Stimulated activated CD8-positive, alpha-beta memory T cell treated with anti-CD3 and anti-CD28 coated beads, Interleukin-12 subunit alpha, Interleukin-12 subunit beta, amount 100 ng/mL, for 24 hours (primary cell): ENCODE data around the gene MYO9B.
"Not testable (repeated sequence)": the region's sequence is repeated elsewhere in the genome, so short reads cannot be mapped to it uniquely, and the experiment has no call there.

ENCODE experiments used
- DNase-seq: peaks from one replicate; pipeline ENCODE4 v3.0.0-alpha.2; 2020; ENCODE audit errors: extremely low read depth

Gene MYO9B

DNA sequence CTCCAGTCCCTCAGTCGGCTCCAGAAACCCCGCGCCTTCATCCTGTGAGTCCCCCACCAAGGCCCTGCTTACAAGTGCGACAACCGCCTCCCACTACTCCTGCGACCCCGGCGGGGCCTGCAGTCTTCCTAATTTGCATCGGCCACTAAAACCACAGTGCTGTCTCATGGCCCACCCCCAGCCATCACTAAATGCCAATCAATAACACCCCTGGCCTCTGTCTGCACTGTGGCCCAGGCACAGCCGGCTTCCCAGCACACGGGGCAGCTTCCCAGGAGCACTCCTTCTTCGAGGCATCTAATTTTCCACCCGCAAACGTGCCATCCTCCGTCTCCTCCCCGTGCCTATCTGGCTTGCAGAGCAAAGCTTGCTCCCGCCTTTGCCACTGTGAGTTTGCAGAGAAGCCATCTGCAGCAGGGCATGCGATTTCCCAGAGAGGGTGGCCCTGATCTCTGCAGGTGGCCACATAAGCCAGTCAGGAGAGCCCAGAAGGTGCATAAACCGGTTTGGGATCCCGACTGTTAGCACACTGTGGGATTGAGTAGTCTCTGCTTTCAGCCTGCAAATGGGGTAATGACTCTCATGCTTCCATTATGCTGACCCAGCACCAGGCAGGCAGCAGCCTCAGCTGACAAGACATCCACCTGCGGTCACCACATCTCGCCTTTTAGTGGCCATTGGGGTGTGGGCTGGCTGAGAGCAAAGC lies 105.6 kb downstream of the MYO9B start:
- DNase-seq, result no peak

- DNase-seq, result no peak
Observed at GRCh38 chr19:17183271-17183761, 107.7 kb downstream of the MYO9B start.

- no peak for DNase-seq
Observed at GRCh38 chr19:17183858-17184321, 108.3 kb downstream of the MYO9B start.

DNA sequence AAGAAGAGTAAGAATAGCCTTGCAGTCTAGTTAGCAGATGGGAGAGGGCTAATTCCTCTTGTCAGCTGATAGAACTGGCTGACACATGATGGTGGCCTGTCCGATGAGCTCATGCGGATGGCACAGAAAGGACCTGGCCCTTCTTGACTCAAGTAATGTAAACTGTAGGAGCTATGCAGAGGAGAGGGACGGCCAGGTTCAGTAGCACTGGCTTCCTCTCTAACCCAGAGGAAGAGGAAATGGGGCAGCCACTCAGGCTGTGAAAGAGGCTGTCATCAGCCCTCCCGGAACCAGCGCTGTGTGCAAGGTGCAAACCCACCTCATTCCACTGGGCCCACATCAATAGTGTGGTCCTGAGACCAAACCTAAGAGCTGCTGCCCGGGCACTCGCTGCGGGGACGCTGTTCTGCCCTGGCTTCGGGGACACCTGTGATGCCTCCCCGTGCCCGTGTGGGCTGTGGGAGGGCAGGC lies 108.8 kb downstream of the MYO9B start:
- DNase-seq, result no peak

DNA sequence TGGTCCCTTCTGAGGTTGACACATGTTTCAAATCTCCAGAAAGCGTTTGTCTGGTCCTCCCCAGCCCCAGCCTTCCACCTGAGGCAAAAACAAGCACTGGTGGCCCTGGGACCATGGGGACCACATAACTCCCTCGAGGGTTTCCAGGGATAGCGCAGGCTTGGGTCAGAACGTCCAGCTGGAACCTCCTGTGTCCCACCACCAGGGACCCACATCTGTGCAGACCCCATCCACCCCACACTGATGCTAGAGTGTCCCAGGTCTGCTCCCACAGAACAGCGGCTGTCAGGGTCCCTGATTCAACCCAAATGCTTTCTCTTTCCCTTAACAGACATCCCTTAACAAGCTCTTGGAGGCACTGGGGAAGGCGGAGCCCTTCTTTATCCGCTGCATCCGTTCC lies 110.0 kb downstream of the MYO9B start:
- DNase-seq, result no peak

GRCh38 chr19:17191736-17192135 lies 116.2 kb downstream of the MYO9B start:
- not testable (repeated sequence) for DNase-seq

DNA sequence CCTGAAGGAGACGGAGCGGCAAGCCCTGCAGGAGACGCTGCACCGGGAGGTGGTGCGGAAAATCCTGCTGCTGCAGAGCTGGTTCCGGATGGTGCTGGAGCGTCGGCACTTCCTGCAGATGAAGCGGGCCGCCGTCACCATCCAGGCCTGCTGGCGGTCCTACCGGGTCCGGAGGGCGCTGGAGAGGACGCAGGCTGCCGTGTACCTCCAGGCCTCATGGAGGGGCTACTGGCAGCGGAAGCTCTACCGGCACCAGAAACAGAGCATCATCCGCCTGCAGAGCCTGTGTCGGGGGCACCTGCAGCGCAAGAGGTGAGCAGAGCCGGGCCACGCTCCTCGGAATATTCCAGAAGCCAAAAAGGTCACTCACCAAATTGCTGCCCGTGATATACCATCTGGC lies 117.2 kb downstream of the MYO9B start:
- no peak for DNase-seq

GRCh38 chr19:17194608-17195007 lies 119.0 kb downstream of the MYO9B start:
- DNase-seq, result no peak

GRCh38 chr19:17195106-17195505 lies 119.5 kb downstream of the MYO9B start:
- no peak for DNase-seq

GRCh38 chr19:17196610-17197009 lies 121.0 kb downstream of the MYO9B start:
- no peak for DNase-seq

GRCh38 chr19:17197666-17198065 lies 122.1 kb downstream of the MYO9B start:
- no peak for DNase-seq

DNA sequence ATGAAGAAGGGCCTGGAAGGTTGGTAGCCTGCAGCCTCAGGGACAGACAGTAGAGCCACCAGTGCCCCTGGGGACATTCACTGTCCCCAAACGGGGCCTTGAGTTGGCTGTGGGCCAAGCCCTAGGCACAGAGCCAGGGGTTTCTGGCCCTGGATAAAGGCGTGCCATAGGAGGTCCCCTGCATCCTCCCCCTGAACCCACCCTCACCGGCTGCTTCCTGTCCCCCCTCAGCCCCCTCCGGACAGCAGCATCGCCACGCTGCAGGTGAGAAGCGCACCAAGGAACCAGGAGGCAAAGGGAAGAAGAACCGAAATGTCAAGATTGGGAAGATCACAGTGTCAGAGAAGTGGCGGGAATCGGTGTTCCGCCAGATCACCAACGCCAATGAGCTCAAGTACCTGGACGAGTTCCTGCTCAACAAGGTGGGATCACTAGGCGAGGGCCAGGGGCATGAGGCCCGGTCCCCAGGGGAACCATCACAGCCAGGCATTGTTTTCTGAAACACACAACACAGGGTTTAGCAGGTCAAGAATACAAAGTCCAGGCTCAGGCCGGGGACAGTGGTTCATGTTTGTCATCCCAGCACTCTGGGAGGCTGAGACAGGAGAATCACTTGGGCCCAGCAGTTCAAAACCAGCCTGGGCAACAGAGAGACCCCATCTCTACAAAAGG lies 125.0 kb downstream of the MYO9B start:
- no peak for DNase-seq

- no peak for DNase-seq
Observed at GRCh38 chr19:17202249-17202648, 126.7 kb downstream of the MYO9B start.

DNA sequence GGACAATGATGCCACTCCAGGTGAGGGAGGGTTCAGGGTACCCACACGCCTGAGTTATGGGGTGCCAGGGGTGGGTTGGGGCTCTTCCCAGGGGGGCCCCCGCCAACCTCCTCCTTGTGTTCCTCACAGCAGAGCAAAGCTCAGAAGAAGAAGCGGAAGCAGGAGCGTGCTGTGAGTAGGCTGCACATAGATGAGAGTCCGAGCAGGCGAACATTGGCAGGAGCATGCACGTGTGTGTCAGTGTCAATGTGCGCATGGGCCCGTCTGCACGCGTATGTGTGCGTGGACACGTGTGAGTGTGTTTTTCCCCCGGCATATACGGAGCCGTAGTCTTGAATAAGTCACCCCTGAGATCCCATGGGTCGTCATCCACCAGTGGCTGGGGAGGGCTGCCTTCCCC lies 127.1 kb downstream of the MYO9B start:
- no peak for DNase-seq

DNA sequence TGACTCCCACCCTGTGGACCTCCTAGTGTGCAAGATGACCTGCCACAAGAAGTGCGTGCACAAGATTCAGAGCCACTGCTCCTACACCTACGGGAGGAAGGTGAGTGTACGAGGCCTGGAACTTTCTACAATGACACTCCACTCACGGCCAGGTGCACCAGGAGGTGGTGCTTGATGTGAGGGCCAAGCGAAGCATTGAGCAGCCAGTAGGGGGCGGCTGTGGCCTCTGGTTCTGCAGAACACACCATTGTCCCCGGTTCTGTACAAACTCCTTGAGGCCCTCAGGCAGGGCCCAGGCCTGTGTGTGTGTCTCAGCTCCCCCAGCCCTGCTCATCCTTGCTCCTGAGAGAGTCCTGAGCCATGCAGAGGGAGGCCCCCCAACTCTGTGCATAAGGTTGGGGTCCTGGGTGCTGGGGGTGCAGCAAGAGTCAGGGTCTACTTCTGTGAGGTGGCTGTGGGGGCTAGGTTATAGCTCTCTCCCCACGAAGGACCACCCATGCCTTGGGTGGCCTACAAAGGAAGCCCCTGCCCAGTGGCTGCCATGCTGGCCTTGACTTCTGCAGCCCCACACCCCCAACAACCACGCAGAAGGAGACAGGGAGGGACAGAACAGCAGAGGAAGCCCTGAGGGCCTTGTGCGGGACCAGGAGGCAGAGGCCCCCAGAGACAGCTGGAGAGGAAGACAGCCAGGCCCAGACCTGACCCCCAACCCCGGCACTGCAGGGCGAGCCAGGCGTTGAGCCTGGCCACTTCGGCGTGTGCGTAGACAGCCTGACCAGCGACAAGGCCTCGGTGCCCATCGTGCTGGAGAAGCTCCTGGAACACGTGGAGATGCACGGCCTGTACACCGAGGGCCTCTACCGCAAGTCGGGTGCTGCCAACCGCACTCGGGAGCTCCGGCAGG lies 129.9 kb downstream of the MYO9B start:
- DNase-seq, result no peak

DNA sequence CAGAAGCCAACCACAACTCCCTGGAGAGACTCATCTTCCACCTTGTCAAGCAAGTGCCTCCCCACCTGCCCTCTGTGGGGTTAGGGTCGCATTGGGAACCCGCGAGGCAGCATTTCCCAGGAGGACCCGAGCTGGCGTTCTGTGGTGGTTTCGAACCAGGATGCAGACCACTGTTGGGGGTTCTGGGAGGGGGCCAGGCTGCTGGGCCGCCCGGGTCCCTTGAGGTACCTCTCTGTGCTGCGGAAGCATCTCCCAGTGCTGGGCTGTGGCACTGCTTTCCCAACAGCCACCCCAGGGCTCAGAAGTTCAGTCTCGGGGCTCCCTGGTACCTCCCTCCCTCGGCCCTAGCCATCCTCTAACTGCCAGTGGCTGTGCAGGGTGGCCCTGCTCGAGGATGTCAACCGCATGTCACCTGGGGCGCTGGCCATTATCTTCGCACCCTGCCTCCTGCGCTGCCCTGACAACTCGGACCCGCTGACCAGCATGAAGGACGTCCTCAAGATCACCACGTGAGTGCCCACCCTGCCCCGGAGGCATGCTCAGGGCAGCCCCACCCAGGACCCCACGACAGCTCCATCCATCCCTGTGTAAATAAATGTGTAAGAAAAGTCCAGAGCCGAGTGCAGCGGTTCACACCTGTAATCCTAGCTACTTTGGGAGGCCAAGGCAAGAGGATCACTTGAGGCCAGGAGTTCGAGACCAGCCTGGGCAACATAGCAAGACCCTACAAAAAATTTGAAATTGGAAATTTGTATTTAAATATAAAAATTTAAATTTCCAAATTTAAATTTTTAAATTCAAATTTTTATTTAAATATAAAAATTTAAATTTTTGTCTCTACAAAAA lies 131.4 kb downstream of the MYO9B start:
- no peak for DNase-seq

GRCh38 chr19:17209126-17210036 lies 133.8 kb downstream of the MYO9B start:
- peak; percentile 16 for DNase-seq

DNA sequence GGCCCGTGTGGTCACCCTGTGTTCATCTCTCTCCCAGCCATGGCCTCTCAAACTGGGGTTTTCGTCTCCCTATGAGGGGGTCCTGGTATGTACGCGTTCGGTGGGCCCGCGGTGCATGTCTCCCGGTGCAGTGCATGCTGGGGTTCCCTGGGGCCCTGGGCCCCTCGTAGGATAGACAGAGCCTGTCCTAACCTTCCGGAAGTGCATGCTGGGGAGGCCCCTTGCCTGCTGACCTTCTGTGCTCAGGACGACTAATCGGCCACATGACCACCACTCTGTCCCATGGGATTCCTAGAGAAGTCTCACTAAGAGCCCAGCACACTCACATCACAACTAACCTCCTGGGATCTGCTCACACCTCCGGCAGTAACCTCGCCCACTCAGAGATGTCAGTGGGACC lies 134.7 kb downstream of the MYO9B start:
- DNase-seq, result no peak

DNA sequence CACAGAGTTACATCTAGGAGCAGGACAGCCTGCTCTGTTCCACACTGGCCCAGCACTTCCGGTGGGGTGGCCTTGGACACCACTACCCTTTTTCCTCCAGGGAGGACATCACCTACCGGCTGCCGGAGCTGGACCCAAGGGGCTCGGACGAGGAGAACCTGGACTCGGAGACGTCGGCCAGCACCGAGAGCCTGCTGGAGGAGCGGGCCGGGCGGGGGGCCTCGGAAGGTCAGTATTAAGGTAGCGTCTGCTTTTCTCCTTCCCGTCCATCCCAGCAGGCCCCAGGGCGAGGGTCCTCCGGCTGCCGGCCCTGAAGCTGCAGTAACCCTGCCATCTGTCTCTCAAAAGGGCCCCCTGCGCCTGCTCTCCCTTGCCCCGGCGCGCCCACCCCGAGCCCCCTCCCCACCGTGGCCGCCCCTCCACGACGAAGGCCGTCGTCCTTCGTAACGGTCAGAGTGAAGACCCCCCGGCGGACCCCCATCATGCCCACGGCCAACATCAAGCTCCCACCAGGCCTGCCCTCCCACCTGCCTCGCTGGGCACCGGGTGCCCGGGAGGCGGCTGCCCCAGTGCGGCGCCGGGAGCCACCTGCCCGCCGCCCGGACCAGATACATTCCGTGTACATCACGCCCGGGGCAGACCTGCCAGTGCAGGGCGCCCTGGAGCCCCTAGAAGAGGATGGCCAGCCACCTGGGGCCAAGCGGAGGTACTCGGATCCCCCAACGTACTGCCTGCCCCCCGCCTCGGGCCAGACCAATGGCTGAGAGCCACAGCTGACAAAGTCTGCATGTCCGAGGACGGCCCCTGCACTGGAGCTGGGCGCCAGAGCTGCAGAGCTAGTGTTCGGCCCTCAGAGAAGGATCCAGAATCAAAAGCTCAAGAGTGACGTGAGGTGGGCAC lies 136.2 kb downstream of the MYO9B start:
- no peak for DNase-seq
